ENCODE results near the gene APPL1.
"Not testable (repeated sequence)": the region's sequence is repeated elsewhere in the genome, so short reads cannot be mapped to it uniquely, and the experiment has no call there.

APPL1 gene

DNA sequence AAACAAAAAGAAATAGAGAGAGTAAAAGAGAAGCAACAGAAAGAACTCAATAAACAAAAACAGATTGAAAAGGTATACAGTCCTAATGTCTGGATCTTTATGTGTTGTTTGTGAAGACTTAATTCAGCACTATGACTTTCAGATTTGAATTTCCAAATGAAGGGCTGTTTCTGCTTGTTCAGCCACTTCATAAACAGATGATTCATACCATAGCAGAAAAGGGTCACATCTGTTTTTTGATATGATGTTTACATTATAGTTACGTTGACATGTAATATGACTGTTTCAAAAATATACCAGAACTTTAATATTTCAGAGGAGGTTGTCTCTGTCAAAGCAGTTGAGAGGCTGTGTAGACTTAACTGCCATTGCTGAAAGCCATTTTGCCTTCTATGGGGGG is 40.9 kb downstream of the APPL1 start:
- no peak for DNase-seq

DNA sequence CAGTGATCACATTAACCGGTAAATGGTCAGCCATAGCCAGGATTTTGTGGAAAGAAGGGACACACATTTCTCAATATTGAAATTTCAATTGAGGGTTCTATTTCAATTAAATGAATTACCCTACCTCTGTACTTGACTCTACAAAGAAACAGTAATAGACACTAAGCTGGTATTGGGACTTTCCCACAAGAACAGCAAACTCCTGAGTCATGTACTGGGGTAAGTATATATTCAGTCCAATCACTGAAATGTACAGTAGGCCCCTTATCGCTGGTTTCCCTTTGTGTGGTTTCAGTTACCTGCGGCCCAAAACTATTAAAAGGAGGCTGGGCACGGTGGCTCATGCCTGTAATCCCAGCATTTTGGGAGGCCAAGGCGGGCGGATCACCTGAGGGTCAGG is 47.3 kb downstream of the APPL1 start:
- no peak for DNase-seq

DNA sequence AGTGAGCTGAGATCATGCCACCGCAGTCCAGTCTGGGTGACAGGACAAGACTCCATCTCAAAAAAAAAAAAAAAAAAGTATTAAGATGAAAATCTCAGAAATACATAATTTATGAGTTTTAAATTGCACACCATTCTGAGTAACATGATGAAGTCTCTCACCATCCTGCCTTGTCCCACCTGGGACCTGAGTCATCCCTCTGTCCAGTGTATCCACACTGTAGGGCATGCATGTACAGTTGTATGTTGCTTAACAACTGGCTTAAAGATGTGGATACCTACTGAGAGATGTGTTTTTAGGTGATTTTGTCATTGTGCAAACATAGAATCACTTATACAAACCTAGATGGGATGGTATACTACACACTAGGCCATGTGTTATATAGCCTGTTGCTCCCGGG is 47.9 kb downstream of the APPL1 start:
- DNase-seq, result no peak

DNA sequence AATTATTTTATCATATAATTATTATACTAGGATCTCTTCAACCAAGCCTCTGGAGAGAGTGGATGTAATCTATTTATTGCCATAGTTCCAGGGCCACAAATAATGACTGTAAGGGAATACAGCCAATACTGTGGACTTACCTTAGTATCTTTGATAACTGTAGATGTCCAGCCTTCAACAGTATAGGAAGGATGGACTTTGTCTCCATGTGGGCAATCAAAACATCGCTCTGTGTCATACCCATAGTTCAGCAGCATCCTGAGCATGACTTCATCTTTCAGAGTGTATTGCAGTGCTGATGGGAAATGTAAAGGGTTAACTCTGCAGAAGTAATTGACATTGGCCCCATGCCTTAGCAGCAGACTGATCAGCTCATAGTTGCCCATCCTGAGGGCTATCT is 50.7 kb downstream of the APPL1 start:
- DNase-seq, result no peak

DNA sequence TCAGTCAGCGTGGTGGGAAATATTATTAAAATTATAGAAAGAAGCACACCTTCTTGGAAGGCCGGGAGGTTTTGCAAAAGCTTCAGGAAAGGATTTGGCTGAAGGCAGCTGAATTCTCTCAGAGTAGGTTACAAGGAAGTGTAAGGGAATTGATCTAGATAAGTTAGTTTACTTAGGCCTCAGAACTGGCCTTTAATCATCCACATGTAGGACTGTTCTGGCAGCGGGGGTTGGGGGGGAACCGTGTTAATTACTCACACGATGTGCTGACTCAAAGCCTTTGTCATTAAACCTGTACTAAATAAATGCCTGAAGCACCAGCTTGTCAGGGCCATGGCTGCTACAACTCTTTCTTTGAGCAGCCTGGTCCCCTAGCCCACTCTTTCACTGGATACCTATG is 52.2 kb downstream of the APPL1 start:
- no peak for DNase-seq

DNA sequence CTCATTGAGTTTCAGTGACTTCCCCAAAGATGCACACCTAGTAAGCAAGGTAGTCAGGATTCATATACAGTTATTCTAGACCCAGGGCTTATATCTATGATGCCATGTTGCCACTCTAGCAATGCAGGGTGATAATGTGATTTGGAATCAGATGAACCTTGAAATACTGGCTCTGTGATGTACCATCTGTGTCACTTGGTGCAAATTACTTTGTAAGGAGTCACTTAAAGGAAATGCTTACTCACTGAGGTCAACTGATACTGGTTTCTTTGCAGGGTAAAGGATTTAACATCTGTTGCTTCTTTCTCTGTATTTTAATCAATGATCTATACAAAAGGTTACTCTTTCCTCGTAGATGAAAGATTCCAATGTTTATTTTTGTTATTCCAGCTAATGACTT is 54.2 kb downstream of the APPL1 start:
- no peak for DNase-seq

DNA sequence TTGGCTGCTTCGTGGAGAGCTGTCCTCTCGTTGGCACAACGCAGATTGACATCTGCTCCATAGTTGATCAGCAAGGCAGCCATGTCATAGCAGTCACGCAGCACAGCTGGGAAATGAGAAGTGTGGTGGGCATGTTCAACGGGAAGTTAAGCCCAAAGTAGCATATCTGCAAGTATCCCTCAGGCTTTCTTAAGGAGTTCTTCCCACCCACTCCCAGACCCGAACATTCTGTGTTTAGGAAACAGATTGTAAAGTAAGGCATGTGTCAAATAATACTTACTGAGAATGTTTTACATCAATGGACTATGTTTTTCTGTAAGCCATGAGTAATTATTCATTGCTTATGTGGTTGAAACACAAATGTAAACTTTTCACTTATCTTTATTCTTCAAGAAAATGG is 55.8 kb downstream of the APPL1 start:
- DNase-seq, result no peak

DNA sequence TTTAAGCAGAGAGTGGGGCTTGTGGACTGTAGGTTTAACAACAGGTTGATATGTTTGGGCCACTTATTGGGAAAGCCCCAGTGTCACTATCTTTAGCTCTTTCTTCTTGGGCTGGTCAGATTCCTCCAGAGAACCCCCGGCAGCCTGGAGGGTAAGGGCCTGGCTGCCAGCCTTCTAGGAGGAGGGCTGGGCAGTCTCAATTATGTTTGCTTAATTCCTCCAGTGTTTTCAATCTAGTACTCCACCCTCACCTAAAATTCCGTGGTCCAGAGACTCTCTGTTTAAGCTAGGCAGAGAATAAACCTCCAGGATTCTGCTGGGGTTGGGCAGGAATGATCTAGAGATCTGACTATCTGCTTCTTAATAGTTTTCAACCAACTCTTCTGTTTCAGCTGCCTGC is 59.7 kb downstream of the APPL1 start:
- DNase-seq, result no peak

DNA sequence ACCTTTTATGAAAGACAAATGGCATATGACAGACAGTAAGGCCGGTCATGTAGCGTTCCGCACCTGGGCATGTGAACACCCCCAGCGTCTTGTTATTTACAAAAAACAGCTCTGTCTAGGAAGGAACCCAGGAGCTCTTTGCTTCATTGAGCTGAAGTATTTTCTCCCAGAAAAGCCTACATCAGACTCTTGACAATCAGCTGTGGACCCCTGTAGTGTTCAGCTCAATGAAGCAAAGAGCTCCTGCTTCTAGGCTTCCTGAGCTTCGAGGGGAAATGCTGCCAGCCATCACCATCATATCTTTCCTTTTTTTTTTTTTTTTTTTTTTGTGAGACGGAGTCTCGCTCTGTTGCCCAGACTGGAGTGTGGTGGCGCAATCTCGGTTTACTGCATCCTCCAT is 60.9 kb downstream of the APPL1 start:
- DNase-seq, result no peak

DNA sequence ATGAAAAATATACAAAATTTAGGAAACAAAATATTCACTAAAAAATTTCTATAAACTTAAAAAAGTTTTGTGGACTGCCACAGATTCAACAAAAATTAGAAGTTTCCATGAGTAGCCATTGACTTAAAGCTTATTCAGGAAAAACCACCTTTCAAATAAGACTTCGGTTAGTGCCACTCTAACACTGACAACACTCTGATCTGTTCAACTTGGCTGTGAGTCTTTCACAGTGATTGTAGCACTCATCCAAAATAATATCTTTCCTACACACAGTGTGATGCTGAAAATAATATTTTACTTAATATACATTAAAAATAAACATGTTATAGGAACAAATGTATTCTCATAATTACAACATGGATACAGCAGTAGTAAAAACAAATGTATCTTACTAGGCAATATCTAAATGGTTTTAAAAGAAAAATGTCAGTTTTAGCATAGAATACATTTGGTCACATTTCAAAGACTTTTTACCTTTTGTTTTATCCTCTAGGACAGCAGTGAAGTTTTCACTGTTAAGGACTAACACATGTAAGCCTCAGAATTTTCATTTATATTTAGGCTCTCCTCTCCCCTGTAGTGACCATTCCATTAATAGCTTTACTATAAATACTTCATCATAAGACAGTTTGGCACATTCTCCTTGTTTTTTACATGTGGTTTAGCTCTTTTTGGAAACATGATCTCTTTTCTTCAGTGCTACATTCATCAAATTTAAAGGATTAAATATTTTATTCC is 64.8 kb downstream of the APPL1 start, which contains the start of gene ASB14:
TSS of gene ASB14 (minus strand) at position 527 of the 738 bp plus-strand sequence. CDS start 652 bp downstream, outside the sequence.
- no peak for DNase-seq

DNA sequence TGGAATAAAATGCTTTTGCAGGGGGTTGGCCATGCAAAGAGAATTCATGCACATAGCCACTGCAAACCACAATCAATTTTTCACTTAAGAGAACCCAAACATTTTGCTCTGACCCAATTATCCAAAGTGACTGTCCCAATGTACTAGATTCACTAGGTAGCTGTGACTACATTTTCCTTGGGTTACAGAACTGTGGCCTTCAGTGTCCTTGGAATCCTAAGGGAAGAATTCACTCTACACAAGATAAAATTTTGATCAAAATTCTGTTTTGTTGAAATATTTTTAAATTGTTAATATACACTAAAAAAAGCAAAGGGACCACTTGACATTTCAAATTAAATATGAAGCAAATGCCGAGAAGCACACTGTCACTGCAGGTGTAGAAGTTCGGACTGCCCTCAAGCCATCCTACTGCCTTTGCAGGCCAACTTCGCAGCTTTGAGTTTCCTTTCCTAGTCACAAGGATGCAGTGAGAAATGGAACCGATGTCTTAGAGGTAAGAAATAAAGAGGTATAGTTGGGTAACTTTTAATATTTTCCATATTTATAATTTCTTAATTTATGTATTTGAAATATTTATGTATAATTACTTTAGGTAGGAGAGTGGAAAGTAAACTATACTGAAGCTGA is 65.5 kb downstream of the APPL1 start:
- DNase-seq, result no peak

DNA sequence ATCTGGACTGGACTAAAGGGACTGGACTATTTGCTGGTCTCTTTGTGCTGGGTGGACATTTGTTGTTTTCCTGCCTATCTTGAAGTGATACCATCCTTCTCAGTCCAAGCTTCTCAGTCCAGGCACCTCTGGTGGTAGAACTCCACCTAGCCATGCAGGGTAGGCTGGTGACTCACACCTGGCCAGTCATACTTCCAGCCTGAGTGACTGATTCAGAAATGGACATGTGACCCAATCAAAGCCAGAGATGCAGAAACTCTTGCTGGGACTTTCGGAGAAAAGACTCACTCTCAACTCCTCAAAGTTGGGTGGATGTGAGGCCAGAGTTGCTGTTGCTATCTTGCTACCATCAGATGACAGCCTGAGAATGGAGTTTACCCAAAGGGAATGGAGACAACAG is 70.5 kb downstream of the APPL1 start:
- DNase-seq, result no peak

DNA sequence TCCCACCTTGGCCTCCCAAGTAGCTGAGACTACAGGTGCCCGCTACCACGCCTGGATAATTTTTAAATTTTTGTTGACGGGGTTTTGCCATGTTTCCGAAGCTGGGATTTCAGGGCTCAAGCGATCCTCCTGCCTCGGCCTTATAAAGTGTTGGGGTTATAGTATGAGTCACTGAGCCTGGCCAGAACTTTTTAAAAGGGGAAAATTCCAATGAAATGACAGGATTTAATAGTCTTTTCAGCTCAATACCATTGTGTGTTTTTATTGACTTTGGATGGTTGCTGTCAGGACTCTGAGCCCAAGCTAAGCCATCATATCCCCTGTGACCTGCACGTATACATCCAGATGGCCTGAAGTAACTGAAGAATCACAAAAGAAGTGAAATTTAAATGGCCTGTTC is 76.0 kb downstream of the APPL1 start:
- not testable (repeated sequence) for DNase-seq

DNA sequence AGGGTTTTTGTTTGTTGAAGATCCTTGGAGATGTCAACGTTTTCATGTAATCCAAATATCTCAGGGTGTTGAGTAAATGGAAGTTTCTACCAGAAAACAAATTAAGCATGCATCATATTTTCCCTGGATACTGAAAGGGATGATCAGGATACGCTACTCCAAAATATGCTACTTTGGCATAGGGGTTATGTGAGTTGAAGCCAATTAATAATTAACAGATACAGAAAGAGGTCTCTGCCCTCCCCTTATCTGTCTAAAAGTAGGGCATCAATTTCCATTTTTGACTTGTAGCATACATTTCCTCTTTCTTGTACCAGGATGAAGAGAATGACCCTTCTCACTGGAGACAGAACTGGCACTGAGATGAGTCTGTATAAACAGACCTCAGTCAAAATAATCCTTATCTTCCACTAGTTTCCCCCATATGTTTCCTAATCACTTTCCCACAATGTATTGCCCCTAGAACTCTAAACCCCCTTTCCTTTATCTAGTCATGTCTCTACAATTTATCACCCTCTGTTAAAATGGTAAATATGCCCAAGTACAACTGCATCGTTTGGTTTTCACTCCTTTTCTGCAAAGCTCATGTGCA is 82.3 kb downstream of the APPL1 start:
- DNase-seq, result no peak

DNA sequence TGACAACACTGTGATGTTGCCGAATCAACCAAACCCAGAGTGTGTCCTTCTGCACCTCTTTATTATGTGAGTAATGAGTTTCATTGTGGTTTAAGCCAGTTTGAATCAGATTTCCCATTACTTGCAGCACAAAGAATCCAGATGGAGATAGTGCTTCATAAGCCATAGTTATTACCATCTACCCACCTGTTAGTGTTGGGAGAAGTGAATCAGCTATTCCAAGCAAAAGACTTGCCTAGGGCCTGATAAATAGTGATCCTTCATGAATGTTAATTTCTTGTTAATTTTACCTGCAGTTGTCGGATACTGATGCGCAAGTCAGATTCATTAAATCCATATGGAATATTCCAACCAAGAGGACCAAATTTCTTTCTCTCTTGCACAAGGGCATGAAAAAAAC is 86.7 kb downstream of the APPL1 start:
- no peak for DNase-seq
